DND-41 (cell line): ENCODE data around the gene GBP2.

Experiments
- CTCF ChIP-seq: IDR thresholded peaks from 2 replicates; pipeline ENCODE4 v1.5.1; 2012; ENCODE audit warnings: borderline replicate concordance, low read length, moderate library complexity, mild to moderate bottlenecking; ENCODE audit not compliant: poor library complexity, severe bottlenecking; ENCODE audit errors: extremely low read depth
- EZH2 ChIP-seq: IDR thresholded peaks from 3 replicates; pipeline ENCODE4 v1.6.1; 2012; ENCODE audit warnings: borderline replicate concordance, low read depth, mild to moderate bottlenecking, moderate library complexity, low read length, inconsistent platforms; ENCODE audit not compliant: severe bottlenecking

- TF ChIP-seq EZH2 (no peak), CTCF (no peak)
Observed at GRCh38 chr1:89081005-89081404, 44.9 kb downstream of the GBP2 start.
